ENCODE data around the gene TBC1D5. TPM values are rescaled to one million over a fixed set of nuclear protein-coding genes. Genes with fewer than 3 reads are reported as not detected.
"Not testable (repeated sequence)": the region's sequence is repeated elsewhere in the genome, so short reads cannot be mapped to it uniquely, and the experiment has no call there.

The TBC1D5 gene
- total RNA-seq, 1 experiment from 2014 or later = 33.9 TPM

GRCh38 chr3:17619968-17620367 is 122.5 kb downstream of the TBC1D5 start:
- ATAC-seq (no peak), DNase-seq (ENCODE audit: low read depth, low spot score) (no peak)
- no peak overlapping the region for H3K4me3 ChIP-seq (replicated peaks in 1 of 2; ENCODE audit: low read depth in 1 of 2, low read length in 2 of 2)
- no peaks in the 10 kb centered on the region for H3K9me3 ChIP-seq (ENCODE audit: control insufficient read depth in 1 of 2, insufficient read depth in 1 of 2, low read depth in 1 of 2, low read length in 2 of 2)
- TF ChIP-seq TCF7L2 (IDR thresholded peaks at IDR 0.05; ENCODE audit: borderline replicate concordance, extremely low read depth, insufficient read depth, insufficient read length) (no peak), RAD21 (IDR thresholded peaks at IDR 0.05; ENCODE audit: low read depth) (no peak), EGR1 (IDR thresholded peaks at IDR 0.05; ENCODE audit: low read depth) (no peak), ZBTB33 (IDR thresholded peaks at IDR 0.05; ENCODE audit: extremely low read depth, insufficient replicate concordance, low read length) (no peak), SIN3A (IDR thresholded peaks at IDR 0.05; ENCODE audit: low read depth) (no peak), CEBPB (IDR thresholded peaks at IDR 0.05; ENCODE audit: low read depth) (no peak), EZH2 (IDR thresholded peaks at IDR 0.05) (no peak)
- ChIA-PET POLR2A (no interaction called here), RAD21 (ENCODE audit: low non-redundant PET in 1 of 2, low total read pairs in 2 of 2, uncharacterized antibody in 2 of 2, unreplicated experiment in 2 of 2) (no interaction called here), CTCF (no interaction called here)
- H3K27ac ChIP-seq (ENCODE audit: low read depth, low read length) = no peak overlapping the region
- no peaks in the 10 kb centered on the region for H3K36me3 ChIP-seq (ENCODE audit: control insufficient read depth in 1 of 2, insufficient read depth in 2 of 2, low read length in 2 of 2)
- 0 out of 2 replicates have a peak, but pooled peaks cover 7% of the 10 kb centered on the region for H3K79me2 ChIP-seq (ENCODE audit: insufficient read depth, low read length)
- no peaks in the 10 kb centered on the region for H3K9me2 ChIP-seq (ENCODE audit: insufficient read depth)
- no peak overlapping the region for H3K4me2 ChIP-seq (ENCODE audit: low read length)
- H3K9ac ChIP-seq (ENCODE audit: low read length) = no peak overlapping the region
- no peaks in the 10 kb centered on the region for H4K20me1 ChIP-seq (ENCODE audit: insufficient read depth)
- no peak overlapping the region for H2AFZ ChIP-seq (ENCODE audit: low read depth, low read length, poor library complexity, severe bottlenecking)
- no peaks in the 10 kb centered on the region for H3K4me1 ChIP-seq (ENCODE audit: control insufficient read depth in 1 of 2, insufficient read depth in 2 of 2, low read length in 2 of 2)
- BruUV-seq (replicated peaks) = no TSS peak
- intact Hi-C loops (cut with micrococcal nuclease) = no loop called here
- H3K27me3 ChIP-seq (ENCODE audit: insufficient read depth, low read length) = no peaks in the 10 kb centered on the region

- POLR2A ChIA-PET; intact Hi-C loops (cut with micrococcal nuclease): not testable (repeated sequence)
Observed at GRCh38 chr3:17613017-17613416, 129.4 kb downstream of the TBC1D5 start.

More at GRCh38 chr3:17613017-17613416, 129.4 kb downstream of the TBC1D5 start:
- H3K27me3 ChIP-seq (ENCODE audit: insufficient read depth, low read length); DNase-seq (ENCODE audit: low read depth, low spot score); CTCF ChIA-PET; H3K9ac ChIP-seq (ENCODE audit: low read length); H3K4me3 ChIP-seq (replicated peaks in 1 of 2; ENCODE audit: low read depth in 1 of 2, low read length in 2 of 2); H4K20me1 ChIP-seq (ENCODE audit: insufficient read depth); H3K36me3 ChIP-seq (ENCODE audit: control insufficient read depth in 1 of 2, insufficient read depth in 2 of 2, low read length in 2 of 2); H3K9me2 ChIP-seq (ENCODE audit: insufficient read depth); H3K79me2 ChIP-seq (ENCODE audit: insufficient read depth, low read length); ATAC-seq; RAD21 ChIA-PET (ENCODE audit: low non-redundant PET in 1 of 2, low total read pairs in 2 of 2, uncharacterized antibody in 2 of 2, unreplicated experiment in 2 of 2); BruUV-seq (replicated peaks); H2AFZ ChIP-seq (ENCODE audit: low read depth, low read length, poor library complexity, severe bottlenecking); H3K4me1 ChIP-seq (ENCODE audit: control insufficient read depth in 1 of 2, insufficient read depth in 2 of 2, low read length in 2 of 2); H3K4me2 ChIP-seq (ENCODE audit: low read length); H3K9me3 ChIP-seq (ENCODE audit: control insufficient read depth in 1 of 2, insufficient read depth in 1 of 2, low read depth in 1 of 2, low read length in 2 of 2); H3K27ac ChIP-seq (ENCODE audit: low read depth, low read length): not testable (repeated sequence)

All from HCT116 (cell line).